LNCaP clone FGC (cell line): ENCODE measurements around the gene SNX20.

Experiments
- DNase-seq: peaks from one replicate; pipeline ENCODE4 v3.0.0-alpha.2; 2011; ENCODE audit warnings: low read depth
- H3K4me3 ChIP-seq: 2 replicates; pipeline ENCODE4 v1.5.1; 2011; ENCODE audit warnings: mild to moderate bottlenecking, low read depth, low read length, control low read depth
- CTCF ChIP-seq: IDR thresholded peaks from 2 replicates; pipeline ENCODE4 v1.5.1; 2012; ENCODE audit warnings: mild to moderate bottlenecking; ENCODE audit not compliant: control insufficient read depth, insufficient read depth; ENCODE audit errors: extremely low read depth

Gene SNX20

GRCh38 chr16:50635505-50636392 lies 45.4 kb downstream of the SNX20 start:
- H3K4me3 ChIP-seq, result no peak overlapping the region
- DNase-seq, result no peak
- TF ChIP-seq CTCF, result no peak

- TF ChIP-seq CTCF, result no peak
- DNase-seq, result no peak
- no peak overlapping the region for H3K4me3 ChIP-seq
Measured at GRCh38 chr16:50634947-50635346, 46.2 kb downstream of the SNX20 start.

GRCh38 chr16:50634090-50634489 lies 47.0 kb downstream of the SNX20 start:
- no peak for DNase-seq
- H3K4me3 ChIP-seq, result no peak overlapping the region
- TF ChIP-seq CTCF, result no peak

- TF ChIP-seq CTCF, result no peak
- no peak overlapping the region for H3K4me3 ChIP-seq
- DNase-seq, result no peak
Measured at GRCh38 chr16:50632927-50633800, 47.9 kb downstream of the SNX20 start.

GRCh38 chr16:50631985-50632576 lies 49.0 kb downstream of the SNX20 start:
- no peak for TF ChIP-seq CTCF
- DNase-seq, result no peak
- H3K4me3 ChIP-seq, result no peak overlapping the region

GRCh38 chr16:50631249-50631984 lies 49.7 kb downstream of the SNX20 start:
- peak; percentile 11 for DNase-seq
- H3K4me3 ChIP-seq, result no peak overlapping the region
- no peak for TF ChIP-seq CTCF
